GM20431 (cell line): ENCODE results near the gene GPA33.
"Not testable (repeated sequence)": the region's sequence is repeated elsewhere in the genome, so short reads cannot be mapped to it uniquely, and the experiment has no call there.

Experiments used
- in situ Hi-C: fragments of 300-500 bp; cut with MseI, MboI; formaldehyde crosslinking; loops from one replicate; pipeline ENCODE4 v1.15.0; 2020; ENCODE audit warnings: low sequenced_read_pairs; ENCODE audit not compliant: unreplicated experiment

The GPA33 gene

GRCh38 chr1:167061073-167061464 is 29.1 kb downstream of the GPA33 start:
- in situ Hi-C loops: loop anchor here (5.0 to 25.0 kb wide), 3 partner anchors 154 to 476 kb away; no protein-coding TSS in a partner anchor

GRCh38 chr1:167060141-167061072 is 29.8 kb downstream of the GPA33 start:
- in situ Hi-C loops: loop anchor here (5.0 to 25.0 kb wide), 3 partner anchors 153 to 477 kb away; no protein-coding TSS in a partner anchor

GRCh38 chr1:167059809-167060107 is 30.4 kb downstream of the GPA33 start:
- in situ Hi-C loops: loop anchor here (5.0 to 25.0 kb wide), 3 partner anchors 152 to 478 kb away; no protein-coding TSS in a partner anchor

- in situ Hi-C loops: loop anchor here (25.0 kb wide), 1 partner anchor 478 kb away; no protein-coding TSS in a partner anchor
Observed at GRCh38 chr1:167059045-167059808, 30.9 kb downstream of the GPA33 start.

- in situ Hi-C loops: loop anchor here (25.0 kb wide), 1 partner anchor 480 kb away; no protein-coding TSS in a partner anchor
Observed at GRCh38 chr1:167057241-167057688, 32.9 kb downstream of the GPA33 start.

- in situ Hi-C loops: loop anchor here (25.0 kb wide), 1 partner anchor 481 kb away; no protein-coding TSS in a partner anchor
Observed at GRCh38 chr1:167056529-167057231, 33.5 kb downstream of the GPA33 start.

GRCh38 chr1:167054946-167055630 is 35.1 kb downstream of the GPA33 start:
- in situ Hi-C loops: loop anchor here (25.0 kb wide), 1 partner anchor 482 kb away; no protein-coding TSS in a partner anchor

- in situ Hi-C loops: loop anchor here (25.0 kb wide), 1 partner anchor 483 kb away; no protein-coding TSS in a partner anchor
Observed at GRCh38 chr1:167054531-167054930, 35.6 kb downstream of the GPA33 start.

GRCh38 chr1:167052389-167052788 is 37.8 kb downstream of the GPA33 start:
- in situ Hi-C loops: loop anchor here (25.0 kb wide), 1 partner anchor 485 kb away; no protein-coding TSS in a partner anchor

- in situ Hi-C loops: loop anchor here (25.0 kb wide), 1 partner anchor 485 kb away; no protein-coding TSS in a partner anchor
Observed at GRCh38 chr1:167051907-167052306, 38.3 kb downstream of the GPA33 start.

GRCh38 chr1:167043752-167044488 is 46.3 kb downstream of the GPA33 start:
- in situ Hi-C loops: no loop called here

GRCh38 chr1:167033646-167034045 is 56.5 kb downstream of the GPA33 start:
- in situ Hi-C loops: no loop called here

- in situ Hi-C loops: not testable (repeated sequence)
Observed at GRCh38 chr1:167029553-167029952, 60.6 kb downstream of the GPA33 start.

GRCh38 chr1:167022384-167022783 is 67.8 kb downstream of the GPA33 start:
- in situ Hi-C loops: no loop called here

- in situ Hi-C loops: no loop called here
Observed at GRCh38 chr1:167016100-167016750, 74.0 kb downstream of the GPA33 start.

GRCh38 chr1:167013108-167013929 is 76.9 kb downstream of the GPA33 start:
- in situ Hi-C loops: no loop called here

GRCh38 chr1:167012570-167012969 is 77.6 kb downstream of the GPA33 start:
- in situ Hi-C loops: no loop called here
